ENCODE results near the gene ROR1.

ROR1 gene

DNA sequence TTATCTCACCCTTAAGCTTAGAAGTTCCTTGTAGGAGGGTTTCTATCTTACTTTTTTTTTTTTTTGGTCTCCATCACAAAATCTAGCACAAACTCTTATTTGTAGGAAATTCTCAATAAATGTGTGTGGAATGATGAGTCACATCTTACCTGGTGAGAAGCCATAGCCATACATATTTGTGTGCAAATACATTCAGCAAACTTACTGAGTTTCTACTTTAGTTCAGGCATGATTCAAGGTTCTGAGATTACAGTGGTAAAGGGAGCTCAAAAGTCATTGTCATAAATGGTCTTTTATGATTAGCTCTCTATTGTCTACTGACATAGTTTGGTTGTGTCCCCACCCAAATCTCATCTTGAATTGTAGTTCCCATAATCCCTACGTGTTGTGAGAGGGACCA, 236.5 kb downstream of the ROR1 start:
- DNase-seq (ENCODE audit: low read depth, low spot score) = no peak

DNA sequence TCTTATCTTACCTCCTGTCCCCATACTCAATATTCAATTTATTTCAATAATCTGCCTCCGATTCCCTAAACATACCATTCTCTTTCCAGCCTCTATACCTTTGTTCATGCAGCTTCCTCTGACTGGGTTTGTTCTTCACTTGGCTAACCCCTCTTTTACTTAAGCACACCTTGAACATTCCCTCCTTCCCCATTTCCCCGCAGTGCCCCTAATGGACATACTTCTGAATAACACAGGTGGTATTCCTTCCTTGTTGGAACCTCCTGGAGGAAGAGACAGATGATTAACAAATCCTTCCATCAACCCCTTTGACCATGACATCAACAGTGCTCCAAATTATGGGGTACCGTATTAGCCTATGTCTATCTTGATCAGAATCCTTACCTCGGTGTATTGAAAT, 239.6 kb downstream of the ROR1 start:
- DNase-seq (ENCODE audit: low read depth, low spot score) = no peak

DNA sequence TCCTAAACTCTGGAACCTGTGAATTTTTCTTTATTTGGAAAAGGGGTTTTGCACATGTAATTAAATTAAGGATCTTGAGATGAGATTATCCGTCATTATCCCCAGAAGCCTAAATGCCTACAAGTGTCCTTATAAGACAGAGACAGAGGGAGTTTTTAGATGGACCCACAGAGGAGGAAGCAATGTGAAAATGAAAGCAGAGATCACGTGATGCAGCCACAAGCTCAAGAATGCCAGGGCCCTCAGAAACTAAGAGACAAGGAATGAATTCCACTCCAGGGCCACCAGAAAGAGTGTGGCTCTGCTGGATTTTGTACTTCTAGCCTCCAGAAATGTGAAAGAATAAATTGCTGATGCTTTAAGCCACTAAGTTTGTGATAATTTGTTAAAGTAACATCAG, 246.0 kb downstream of the ROR1 start:
- DNase-seq (ENCODE audit: low read depth, low spot score) = no peak

DNA sequence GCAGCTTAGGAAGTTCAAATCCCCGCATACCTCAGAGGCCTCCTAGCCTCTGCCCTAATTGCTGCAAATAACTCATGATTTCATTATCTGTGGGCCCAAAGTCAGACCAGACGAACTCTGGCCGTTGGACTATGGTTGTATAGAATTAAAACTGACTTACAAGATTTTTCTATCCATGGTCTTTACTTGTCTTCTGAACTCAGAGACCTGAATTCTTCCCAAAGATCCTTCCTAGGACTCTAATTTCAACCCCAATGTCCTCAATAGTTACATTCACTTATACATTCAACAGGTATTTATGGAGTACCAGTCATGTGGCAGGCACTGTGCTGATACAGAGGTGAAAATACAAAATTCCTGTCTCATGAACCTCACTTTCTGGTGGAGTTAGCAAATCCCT, 247.2 kb downstream of the ROR1 start:
- DNase-seq (ENCODE audit: low read depth, low spot score) = no peak

DNA sequence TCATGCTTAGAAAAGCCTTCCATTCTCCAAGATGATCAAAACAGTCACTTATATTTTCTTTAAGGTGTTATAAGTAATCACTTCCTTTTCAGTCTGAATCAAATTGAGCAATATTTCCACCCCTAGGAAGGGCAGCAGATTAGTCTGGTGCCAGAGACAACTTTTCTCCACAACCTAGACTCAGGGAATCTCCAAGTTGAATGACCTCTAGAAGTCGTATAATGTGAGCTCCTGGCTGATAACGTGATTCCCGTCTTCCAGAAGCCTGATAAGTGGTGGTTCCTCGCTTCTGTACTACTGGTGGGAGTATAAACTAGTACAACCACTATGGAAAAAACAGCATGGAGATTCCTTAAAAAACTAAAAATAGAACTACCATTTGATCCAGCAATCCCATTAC, 251.2 kb downstream of the ROR1 start:
- no peak for DNase-seq (ENCODE audit: low read depth, low spot score)

DNA sequence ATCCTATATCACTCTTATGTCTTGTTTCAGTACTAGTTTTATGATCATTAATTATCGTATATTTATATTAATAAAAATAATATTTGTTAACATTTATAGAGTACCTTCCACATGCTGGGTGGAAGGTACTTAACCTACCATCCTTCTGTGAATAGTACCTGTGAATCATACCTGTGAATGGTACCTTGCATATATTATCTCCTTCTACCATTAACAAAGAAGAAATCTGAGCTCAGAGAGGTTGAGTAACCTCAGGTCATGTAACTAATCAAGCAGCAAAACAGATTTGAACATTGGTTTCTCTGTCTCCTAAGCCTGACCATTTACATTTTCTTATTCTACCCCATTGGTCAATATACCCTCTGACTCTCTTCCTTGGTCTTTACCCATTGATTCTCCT, 255.2 kb downstream of the ROR1 start:
- no peak for DNase-seq (ENCODE audit: low read depth, low spot score)

DNA sequence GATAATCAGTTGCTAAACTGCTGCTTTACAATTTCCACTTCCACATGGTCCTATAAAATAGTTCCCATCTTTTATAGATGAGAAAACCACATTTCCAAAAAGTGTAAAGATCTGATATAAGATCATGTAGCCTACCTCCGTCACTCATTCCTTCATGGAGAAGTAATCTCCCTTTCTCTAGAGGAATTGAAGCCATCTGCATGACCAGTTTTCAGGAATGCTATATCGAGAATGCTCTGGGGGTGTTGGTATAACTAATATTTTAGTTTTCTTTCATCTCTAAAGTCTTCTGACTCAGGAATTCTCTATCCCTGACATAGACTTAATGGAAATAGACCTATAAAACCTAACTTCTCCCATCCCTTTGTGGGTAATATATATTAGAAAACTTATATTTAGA, 256.6 kb downstream of the ROR1 start:
- no peak for DNase-seq (ENCODE audit: low read depth, low spot score)

DNA sequence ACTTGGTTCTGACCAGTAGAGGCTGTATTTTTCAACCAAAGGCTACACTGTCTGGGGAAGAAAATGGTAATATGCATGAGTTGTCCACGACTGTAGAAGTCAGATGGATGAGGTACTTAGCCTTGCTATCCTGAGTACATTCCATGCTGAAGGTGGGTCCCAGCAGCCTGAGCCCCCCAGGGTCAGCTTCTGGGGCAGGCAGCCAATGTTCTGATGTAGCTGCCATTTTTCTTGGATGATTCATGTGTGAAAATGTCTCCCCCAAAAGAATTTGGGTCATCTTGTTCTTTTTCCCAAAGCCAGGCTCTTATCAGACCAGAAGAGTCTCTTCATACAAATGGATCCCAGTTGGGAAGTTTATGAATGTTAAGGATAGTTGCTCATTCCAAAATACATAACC, 257.4 kb downstream of the ROR1 start:
- DNase-seq (ENCODE audit: low read depth, low spot score) = no peak

DNA sequence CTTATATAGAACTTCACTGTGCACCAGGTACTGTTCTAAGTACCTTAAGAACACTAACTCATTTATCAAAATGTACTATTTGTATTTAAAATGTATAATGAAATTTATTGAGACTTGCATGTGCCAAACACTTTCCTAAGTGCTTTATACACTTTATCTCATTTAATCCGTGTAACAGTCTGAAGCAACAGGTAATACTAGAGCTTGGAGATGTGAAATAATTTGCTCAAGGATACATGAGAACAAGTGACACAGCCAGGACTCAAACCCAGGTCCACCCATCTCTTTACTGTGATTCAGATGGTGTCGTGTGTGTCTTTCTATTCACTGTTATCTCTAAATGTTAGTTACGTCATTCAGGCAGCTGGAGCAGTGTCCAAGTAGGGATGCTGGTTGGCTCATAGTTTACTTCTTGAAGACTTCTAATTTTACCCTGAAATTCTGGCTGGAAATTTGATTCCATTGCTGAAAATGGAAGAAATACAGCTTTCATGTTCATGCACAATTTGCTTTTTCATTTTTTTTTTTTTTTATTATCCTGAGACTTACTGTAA, 259.9 kb downstream of the ROR1 start:
- no peak for DNase-seq (ENCODE audit: low read depth, low spot score)

DNA sequence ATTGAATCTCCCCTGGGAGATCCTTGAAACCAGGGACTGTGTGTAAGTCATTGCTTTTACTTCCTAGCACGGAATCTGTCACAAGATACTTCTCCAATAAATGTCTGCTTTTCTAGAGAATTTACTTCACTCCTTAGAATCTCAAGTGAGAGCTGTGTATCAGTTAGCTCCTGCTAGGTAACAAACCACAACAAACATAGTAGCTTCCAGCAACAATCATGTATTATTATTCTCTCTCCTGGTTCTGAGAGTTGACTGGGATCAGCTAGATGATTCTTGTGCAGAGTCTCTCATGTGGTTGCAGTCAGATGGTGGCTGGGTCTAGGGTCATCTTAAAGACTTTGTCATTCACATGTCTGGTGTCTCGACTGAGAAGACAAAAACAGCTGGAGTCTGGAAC, 262.7 kb downstream of the ROR1 start:
- DNase-seq (ENCODE audit: low read depth, low spot score) = no peak

DNA sequence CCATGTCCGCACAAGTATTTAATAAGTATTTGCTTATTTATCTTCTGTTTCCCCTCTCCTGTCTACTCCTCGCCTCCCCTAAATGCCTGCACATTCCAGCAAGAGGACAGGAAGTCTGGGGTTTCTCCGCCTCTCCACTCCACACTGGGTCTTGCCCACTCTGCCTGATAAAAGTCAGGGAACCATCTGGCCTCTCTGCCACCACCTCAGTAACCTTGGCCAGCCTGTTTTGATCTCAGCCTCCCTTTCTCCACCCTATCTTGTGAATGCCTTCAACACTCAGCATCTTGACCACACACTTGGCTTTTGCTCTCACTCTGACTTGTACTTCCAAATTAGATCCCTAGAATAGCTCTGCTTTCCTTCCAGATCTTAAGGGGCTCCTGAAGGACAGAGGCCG, 264.3 kb downstream of the ROR1 start:
- no peak for DNase-seq (ENCODE audit: low read depth, low spot score)

DNA sequence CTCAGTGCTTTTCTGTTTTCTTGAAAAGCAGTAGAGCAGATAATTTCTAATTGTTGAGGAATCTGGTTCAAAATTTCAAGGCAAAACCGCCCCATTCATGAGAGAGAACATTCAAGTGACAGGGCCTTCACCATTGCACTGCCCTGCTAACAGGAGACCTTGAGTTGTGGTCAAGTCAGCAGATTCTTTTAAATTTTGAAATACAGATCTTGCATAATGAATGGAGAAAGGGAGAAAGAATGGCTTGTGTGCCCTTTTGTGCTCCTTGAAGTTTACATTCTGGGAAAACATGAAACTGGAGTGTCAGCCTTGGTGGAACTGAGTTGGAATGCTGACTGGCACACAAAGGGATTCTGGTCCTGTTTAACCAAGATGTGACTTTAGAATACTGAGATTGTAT, 265.1 kb downstream of the ROR1 start:
- no peak for DNase-seq (ENCODE audit: low read depth, low spot score)

DNA sequence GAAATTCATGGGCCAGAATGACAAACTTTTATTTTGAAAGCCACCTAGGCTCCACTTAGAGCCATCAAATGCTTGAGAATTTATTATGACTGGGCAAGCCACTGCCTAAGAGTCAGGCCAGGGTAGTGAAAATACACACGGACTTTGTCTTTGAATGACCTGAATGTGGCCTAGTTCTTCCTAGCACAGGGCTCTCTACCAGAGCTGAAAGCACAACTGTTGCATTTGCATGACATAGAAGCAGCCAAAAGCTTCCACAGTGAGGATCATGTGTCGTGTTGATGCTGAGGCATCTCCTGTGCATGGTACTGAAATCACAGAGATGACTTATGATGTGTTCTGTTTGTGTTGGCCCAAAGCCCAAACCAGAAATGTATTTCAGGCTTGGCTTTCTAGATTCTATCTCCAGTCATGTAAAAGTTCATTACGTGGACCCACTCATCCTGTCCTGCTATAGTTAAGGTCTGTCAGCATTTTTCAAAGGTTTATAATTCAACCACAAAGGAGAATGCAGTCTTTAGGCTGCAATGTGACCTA, 265.6 kb downstream of the ROR1 start:
- DNase-seq (ENCODE audit: low read depth, low spot score) = peak; percentile 12

DNA sequence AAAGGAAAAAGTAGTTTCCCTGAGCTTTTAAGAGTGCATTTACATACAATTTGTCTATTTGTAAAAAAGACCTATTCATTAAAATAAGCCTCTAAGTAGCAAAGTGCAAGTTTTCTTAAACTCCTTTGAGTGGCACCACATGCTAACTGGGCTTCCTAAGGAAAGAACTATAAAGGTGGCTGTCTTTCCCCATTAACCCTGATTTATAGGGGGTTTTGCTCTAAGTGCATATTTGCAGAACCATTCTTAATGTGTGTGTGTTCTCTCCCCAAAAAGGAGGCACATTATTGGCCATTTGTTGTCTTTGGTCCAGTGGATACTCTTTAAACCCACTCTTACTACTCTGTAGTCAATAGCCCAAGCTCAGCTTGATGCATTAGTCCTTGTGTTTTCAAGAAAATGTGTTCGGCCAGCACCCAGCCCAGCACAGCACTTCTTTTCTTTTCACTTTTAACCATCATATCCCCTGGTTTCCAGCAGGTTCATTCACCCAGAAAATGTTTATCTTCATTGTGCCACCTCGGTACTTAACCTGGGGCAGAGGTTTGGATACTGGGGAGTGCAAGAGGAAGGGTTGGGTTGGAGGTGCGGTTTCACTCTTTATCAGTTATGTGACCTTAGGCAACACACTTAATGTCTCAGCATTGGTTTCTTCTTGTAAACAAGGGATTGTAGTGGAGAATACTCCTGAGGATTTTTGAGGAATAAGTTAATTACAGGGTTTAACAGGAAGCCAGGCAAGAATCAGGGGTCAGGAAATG, 267.7 kb downstream of the ROR1 start:
- DNase-seq (ENCODE audit: low read depth, low spot score) = no peak

DNA sequence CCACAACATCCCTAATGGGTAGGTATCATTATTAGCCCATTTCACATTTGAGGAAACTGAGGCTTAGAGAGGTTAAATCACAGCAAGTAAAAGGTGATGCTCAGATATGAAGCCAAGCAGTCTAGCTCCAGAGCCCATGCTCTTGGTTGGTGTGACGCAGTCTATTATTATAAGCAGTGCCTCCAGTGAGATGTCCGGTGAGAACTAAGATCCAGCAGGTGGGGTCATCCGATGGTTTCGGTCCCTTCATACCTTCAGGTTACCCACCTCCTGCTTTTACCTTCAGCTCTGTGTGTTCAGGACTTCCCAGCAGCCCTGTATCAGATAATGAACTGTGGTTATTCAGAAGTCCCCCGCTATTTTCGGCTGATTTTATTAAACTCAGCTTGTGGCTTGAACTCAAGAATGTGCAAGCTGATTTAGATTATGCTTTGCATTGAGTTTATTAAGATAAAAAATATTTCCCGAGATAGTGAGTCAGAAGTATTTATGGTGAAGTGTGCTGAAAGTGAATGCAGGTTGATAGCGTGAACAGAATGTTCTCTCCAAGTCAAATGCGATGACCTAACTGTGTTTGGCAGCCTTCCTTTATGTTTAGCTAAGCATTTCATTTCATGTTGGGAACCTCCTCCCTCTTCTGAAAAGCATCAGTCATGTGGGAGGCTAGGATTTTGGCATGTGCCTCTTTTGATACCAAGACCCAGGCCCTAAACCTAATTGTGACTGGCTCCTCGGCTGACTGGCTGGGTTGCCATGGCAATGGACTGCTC, 268.7 kb downstream of the ROR1 start:
- no peak for DNase-seq (ENCODE audit: low read depth, low spot score)

DNA sequence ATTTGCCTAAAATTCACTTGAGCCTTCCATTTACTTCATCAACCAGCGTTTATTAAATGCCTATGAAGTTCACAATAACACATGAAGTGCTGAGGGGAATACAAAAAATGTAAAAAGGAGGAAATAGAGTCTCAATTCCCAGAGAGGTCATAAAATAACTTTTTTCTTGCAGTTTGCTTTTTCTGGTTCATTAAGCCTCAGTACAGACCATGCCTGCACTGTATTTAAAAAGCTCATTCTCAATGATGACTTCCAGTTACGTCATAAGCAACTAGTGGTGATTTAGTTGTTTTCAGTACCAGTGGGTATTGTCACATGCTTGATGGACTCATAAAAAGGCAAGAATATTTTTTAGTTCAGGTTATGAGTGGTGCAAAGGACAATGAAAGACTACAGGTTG, 269.5 kb downstream of the ROR1 start:
- no peak for DNase-seq (ENCODE audit: low read depth, low spot score)

DNA sequence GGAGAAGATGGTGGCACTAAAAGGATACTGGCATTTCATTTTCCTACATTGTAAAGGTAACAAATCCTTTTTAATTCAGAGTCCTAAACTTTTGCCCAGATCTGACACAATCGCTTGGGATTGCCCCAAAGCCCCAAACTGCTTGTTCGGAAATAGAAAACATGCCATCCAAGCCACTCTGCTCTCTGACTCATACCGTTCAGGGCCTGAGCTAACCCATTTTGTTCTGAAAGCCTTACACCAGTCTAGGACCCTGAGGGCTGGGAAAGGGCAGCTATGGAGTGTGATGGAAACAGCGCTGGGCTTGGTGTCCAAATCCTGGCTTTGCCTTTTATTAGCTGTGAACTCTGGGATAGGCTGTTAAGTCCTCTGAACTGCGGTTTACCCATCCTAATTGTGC, 270.2 kb downstream of the ROR1 start:
- peak; percentile 29 for DNase-seq (ENCODE audit: low read depth, low spot score)

DNA sequence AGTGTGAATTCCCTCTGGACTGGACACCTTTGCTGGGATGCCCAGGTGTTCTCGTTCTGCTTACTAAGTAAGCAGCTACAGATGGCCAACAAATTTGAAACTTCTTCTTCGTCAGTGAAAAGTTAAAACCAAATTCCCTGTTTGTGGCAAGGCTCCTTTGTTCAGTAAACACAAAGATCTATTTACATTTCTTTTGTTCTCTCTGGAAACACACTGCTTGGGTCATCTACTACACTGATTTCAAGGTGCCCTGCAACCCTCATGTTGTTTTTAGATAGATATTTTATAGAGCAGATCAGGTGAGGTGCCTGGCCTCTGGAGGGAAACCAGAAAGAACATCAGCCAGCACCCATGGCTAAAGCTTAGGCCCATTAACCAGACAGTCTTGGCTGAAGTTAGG, 272.4 kb downstream of the ROR1 start:
- peak; percentile 7 for DNase-seq (ENCODE audit: low read depth, low spot score)

DNA sequence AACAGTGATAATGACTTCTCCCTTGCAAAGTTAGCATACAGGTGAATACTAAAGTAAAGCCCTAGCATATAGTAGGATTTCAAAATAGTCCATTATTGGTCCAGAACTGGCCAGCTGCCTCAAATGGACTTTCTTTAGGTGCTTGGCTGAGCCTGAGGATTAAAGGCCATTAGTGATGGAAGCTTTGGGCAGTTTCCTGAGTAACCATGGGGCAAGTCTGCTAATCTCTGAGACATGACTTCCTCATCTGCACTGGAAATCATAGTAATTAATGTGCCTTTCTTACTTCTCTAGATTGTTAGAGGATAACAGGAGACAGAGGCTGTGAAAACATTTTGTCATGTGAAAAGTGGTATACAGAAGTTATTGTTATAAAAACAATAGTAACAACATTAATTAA, 273.1 kb downstream of the ROR1 start:
- DNase-seq (ENCODE audit: low read depth, low spot score) = no peak

DNA sequence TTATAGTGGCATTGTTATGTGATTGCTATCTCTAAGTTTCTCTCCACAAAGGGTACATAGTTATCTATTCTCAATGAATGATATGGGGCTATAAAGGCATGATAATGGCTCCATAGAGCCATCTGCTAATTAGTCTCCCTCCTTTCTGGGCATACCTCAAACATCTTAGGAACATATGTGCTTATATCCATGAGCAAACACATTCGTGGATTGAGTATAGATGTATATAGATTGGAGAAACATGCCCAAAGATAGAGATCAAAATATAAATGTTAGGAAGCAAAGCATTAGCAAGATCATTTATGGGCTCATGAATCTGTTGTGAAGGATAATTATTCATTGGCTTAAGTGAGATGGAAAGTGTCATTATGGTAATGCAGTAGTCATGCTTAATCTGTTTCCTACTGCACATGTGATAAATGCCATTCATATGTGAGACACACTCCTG, 273.8 kb downstream of the ROR1 start:
- no peak for DNase-seq (ENCODE audit: low read depth, low spot score)

DNA sequence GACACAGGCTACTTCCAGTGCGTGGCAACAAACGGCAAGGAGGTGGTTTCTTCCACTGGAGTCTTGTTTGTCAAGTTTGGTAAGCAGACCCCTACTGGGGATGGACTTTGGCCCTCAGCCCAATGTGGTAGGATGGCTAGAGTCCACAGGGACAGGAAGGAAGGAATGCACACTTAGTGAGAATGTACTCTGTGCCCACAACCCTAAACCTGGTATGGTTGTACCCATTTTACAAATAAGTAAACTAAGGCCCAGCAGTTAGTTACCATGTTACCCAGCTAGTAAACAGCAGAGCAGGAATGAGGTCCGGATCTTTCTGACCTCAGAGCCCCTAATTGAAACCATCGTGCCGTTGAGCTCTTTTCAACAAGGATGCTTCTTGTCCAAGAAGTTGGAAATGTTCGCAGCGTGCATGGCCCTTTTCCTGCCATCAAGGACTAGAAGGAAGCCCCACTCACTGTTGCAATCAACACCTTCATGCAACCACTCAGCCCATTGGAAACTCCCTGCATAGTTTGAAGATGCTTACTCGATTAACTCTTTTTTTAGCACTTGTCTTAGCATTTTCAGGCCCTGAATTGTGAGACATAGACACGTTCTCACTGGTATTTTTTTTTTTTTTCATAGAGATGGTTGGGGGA, 276.2 kb downstream of the ROR1 start:
- no peak for DNase-seq (ENCODE audit: low read depth, low spot score)

DNA sequence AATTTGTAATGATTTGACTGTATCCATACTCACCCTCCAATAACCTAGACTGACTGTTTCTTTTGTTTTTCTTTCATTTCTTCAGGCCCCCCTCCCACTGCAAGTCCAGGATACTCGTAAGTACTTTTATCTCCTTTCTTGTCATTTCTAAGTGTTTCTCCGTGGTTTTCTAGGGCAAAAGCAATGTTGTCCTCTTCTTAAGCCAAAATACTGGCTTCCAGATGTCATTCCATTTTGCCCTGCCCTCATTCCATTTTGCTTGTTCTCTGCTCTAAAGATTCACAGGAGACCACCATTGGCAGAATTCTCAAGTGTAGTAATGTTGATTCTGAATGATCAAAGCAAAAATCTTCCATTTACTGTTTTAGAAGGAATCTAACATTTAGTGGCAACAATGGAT, 276.8 kb downstream of the ROR1 start:
- DNase-seq (ENCODE audit: low read depth, low spot score) = no peak
